Stimulated activated naive CD4-positive, alpha-beta T cell (primary cell): ENCODE results near the gene GLIS2.

Experiments
- DNase-seq, 6 experiments: peaks; one replicate each; lab custom pipeline; 2025; lab: John Stamatoyannopoulos, UW

GLIS2 gene

GRCh38 chr16:4370151-4370550, 54.3 kb downstream of the GLIS2 start:
- DNase-seq, result no peak

GRCh38 chr16:4370570-4371356, 54.9 kb downstream of the GLIS2 start:
- no peak for DNase-seq

GRCh38 chr16:4371357-4372000, 55.6 kb downstream of the GLIS2 start, which contains the start of gene VASN:
TSS of gene VASN (plus strand) at chr16:4371848. CDS start at chr16:4380878, 9,030 bp downstream.
- DNase-seq, result peak; percentile 43 to 83 (median 76)

- DNase-seq, result no peak
Measured at GRCh38 chr16:4372001-4372577, 56.2 kb downstream of the GLIS2 start.

GRCh38 chr16:4372578-4373355, 56.9 kb downstream of the GLIS2 start:
- DNase-seq, result no peak

- DNase-seq, result no peak
Measured at GRCh38 chr16:4373356-4373908, 57.6 kb downstream of the GLIS2 start.

DNA sequence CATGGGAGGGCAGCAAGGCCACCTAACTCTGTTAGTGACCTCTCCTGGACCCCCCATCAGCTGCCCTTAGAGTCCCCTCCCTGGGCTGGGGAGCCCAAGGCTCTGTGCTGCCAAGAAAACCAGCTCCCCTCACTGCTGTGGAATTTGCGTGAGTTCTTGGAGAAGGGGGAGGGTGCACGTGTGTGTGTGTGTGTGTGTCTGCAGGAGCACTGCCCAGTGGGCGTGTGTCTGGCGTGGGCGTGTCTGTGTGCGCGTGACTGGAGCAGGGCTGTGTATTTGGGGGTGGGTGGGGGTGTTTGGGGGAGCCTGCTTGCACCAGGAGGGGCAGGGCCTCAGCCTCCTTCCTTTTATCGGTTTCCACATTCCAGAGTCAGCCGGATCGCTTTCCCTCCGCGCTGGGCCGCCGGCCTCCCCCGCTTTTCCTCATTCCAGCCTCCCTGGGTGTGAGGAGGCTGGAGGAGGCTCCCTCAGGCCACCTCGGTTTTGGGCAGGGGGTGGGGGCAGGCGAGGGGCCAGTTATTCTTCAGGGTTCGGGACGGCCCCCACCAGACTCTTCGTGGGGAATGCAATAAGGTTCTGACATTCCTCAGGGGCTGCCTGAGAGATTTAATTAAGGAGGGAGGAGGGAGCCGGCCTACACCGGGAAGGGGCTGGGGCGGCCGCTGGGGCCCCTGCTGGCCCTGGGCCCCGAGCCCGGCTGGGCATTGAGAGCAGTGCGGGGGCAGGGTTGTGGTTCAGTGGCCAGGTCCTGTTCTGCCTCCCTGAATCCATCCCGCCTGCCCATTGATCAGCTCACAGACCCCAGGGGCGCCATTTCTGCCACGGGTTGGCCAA, 58.3 kb downstream of the GLIS2 start:
- no peak for DNase-seq

DNA sequence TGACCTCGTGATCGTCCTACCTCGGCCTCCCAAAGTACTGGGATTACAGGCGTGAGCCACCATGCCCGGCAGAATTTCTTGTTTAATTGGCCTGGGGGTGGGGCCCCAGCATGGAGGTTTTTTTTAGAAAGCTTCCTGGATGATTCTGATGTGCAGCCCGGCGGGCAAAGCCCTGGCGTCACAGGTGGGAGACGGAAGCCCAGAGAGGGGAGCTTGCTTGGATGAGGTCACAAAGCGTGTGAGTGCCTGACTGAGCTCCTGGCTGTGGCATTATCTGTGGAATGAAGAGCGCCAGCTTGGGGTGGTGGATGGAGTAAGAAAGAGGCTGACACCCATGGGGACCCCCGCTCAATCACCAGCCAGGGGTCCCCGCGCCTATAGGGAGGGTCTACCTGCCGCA, 59.9 kb downstream of the GLIS2 start:
- DNase-seq, result no peak

GRCh38 chr16:4376126-4376892, 60.4 kb downstream of the GLIS2 start:
- no peak for DNase-seq

GRCh38 chr16:4376893-4377572, 61.2 kb downstream of the GLIS2 start:
- DNase-seq, result no peak

DNA sequence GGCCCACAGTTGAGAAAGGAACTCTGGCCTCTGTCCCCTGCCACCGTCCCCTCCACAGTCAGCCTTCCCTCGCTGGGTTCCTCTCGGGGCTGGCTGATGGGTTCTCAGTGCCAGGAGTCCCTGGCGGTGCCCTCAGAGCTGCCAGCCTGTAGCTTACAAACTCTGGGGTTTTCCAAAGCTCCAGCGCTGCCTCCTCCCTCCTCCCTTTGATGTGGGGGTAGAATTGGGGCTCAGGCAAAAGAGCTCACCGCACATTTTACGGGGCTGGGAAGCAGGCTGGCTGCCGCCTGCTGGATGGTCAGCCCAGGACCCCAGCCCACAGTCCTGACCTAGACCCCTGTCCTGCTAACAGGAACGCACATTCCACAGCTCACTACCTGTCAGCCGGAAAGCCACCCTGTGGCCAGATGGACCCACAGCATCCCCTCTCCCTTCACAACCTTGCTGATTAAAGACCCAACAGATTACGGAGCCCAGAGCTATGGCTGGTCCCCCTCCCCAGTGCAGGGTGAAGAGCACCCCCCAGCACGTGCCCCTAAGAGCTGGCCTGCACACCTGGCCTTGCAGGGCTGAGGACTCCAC, 61.8 kb downstream of the GLIS2 start:
- no peak for DNase-seq

DNA sequence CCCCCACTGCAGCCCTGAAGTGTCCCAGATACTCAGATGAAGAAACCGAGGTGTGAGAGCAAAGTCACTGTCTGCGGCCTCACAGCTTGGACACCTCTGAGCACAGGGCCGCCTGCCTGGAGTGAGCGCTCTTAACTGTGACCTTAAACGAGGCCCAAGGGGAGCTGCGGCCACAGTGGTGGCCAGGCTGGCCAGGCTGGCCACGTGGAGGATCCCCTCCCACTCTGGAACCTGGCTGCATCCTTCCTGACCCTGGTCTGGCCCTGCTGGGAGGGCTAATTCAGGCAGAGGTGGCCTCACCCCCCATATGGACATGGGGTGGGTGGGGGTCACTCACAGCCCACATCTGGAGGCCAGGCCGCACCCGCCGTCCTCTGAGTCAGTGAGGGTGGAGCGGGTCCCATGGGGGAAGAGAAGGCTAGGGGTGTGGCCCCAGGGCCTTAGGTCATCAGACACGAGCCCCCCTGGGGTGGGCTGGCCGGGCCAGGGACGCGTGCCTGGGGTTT, 62.3 kb downstream of the GLIS2 start:
- no peak for DNase-seq

DNA sequence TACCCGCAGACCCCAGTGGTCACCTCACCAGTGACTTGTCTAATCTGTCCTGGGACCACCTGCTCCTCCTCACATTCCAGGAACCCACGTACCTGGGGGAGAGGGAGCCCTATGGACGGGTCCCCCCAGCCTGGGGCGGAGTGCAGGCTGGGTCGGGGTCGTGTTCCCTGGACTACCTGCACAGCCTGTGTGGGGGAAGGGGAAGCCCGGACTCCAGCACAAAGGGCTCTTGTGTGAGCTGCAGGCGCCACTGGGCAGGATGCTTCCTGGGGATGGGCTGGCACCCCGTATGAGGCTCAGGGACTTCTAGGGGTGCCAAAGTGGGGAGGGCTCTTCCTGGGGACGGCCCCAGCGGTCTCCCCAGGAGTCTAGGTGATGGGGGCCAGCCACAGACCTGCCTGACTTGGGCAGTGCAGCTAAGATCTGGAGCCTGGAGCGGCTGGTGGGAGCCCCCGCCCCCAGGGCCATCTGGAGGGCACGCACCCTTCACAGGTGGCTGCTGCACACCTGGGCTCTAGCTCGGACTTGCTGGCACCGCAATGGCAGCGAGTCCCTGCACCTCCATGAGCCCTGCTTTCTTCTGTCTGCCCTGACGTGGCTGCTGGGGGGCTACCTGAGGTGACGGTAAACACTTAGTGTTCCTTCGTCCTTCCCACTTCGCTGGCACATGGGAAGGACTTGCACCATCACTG, 63.3 kb downstream of the GLIS2 start:
- DNase-seq, result no peak

- no peak for DNase-seq
Measured at GRCh38 chr16:4380119-4381063, 64.5 kb downstream of the GLIS2 start.

GRCh38 chr16:4381072-4381934, 65.4 kb downstream of the GLIS2 start:
- no peak for DNase-seq
